DMS 273 (cell line): ENCODE results near the gene TECTB.

Source experiments
- DNase-seq: peaks from one replicate; lab custom pipeline; 2025; ENCODE audit not compliant: unreplicated experiment; lab: John Stamatoyannopoulos, UW

TECTB gene

DNA sequence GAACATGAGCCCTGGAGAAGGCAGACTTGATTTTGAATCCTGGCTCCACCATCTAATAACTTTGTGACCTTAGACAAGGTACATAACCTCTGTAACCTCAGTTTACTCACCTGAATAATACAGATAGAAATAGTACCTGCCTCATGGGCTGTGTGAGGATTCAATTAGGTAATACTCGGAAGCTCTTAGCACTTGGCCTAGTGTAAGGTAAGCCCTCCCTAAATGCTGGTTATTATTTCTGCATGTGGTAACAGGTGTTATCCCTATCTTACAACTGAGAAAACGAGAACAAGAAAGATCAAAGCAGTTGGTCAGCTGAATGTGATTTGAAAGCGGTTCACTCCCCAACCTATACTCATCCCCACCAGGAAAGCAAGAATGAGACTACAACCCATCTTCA, 62.0 kb downstream of the TECTB start:
- DNase-seq, result no peak

- no peak for DNase-seq
Measured at GRCh38 chr10:112345743-112346142, 62.5 kb downstream of the TECTB start.

GRCh38 chr10:112346774-112347173, 63.6 kb downstream of the TECTB start:
- DNase-seq, result no peak

DNA sequence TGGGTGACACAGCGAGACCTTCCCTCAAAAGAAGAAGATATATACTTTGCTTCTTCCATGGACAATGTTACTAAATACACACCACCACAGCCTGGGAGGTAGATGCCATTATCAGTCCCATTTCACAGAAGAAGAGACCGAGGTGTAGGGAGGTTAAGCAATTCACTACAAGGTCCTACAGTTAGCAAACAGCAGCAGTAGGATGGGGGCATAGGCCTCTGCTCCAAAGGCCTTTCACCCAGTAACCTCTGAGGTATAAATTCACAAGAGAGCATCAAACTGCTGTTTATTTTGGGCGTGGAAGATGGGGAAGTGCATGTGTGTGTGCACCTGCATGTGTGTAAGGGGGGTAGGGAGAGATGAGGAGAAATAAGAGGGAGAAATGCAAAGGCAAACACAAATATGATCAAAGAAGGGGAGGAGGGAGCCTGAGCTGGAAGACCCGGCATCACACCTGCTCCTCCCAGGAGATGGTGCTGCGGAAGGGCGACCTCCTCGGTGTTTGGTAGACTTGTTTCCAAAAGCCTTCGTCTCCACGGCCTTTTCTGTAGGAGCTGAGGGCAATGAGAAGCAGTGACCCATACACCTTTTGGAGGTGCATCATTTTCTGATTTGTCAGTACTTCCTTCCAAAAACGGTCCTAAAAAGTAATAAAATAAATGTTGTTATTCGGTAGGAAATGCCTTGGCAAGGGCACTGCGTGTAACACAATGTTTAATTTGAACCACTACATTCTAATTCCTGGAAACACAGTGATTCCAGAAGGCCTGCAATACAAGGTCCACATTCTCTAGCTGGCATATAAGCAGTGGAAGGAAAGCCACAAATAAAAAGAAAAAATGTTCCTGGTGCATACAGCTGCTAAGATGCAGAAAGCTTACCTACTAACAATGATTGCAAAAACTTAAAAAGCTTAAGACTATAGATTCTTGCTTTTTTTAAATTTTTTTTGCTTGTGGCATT, 64.8 kb downstream of the TECTB start:
- DNase-seq, result no peak

- DNase-seq, result no peak
Measured at GRCh38 chr10:112348759-112349158, 65.6 kb downstream of the TECTB start.

DNA sequence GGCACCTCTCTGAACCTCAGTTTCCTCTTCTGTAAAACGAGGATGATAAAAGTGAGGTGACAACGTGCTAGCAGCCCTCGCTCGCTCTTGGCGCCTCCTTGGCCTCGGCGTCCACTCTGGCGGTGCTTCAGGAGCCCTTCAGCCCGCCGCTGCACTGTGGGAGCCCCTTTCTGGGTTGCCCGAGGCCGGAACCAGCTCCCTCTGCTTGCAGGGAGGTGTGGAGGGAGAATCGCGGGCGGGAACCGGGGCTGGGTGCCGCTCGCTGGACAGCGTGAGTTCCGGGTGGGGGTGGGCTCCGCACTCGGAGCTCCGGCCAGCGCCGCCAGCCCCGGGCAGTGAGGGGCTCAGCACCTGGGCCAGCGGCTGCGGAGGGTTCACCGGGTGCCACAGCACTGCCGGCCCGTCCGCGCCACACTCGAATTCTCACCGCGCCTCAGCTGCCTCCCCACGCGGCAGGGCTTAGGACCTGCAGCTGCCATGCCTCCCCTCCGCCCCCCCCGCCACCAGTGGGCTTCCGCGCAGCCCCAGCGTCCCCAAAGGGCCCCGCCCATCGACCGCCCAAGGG, 66.4 kb downstream of the TECTB start:
- no peak for DNase-seq

- DNase-seq, result no peak
Measured at GRCh38 chr10:112351146-112351545, 67.9 kb downstream of the TECTB start.

DNA sequence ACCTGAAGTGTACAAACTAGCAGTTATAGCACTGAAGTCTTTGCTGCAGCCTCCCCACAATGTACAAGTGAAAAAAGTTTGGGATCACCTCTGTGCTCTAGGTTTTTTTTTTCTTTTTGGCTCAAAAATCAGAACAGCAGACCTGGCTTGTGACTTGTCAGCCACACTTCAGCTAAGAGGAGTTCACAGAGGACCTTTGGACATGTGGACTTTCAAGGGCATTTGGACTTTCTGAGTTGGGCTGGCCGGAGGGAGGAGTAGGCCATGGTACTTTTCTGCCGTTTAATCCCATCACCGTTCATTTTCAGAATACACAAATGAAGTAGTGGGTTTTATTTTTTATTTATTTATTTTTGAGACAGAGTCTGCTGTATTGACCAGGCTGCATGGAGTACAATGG, 68.8 kb downstream of the TECTB start:
- DNase-seq, result no peak

DNA sequence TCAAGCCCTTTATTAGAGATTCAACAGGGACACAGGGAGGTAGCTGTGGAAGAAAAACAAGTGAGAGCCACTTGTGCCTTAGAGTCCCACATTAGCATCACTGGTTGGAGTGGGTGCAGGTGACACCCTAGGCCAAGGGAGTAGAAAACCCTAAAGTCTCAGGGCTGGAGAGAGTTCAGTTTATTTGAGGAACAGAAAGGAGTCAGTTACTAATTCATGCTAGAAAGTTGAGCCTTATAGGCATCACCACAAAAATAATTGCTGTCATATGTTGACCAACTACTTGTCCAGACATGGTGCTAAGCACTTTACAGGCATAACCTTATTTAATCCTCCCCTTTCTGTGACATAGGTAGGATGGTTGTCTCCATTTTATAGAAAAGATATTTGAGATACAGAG, 69.8 kb downstream of the TECTB start:
- DNase-seq, result no peak
